ENCODE measurements around the gene PRR23C.

PRR23C gene

GRCh38 chr3:139024968-139025367, 19.7 kb downstream of the PRR23C start:
- Histone ChIP-seq H3K4me3 (ENCODE audit: low read depth, low read length) (no peak overlapping the region), H3K18ac (ENCODE audit: low read length) (no peak overlapping the region), H2BK12ac (ENCODE audit: low read length) (no peak overlapping the region), H2BK120ac (ENCODE audit: insufficient read depth, low read length, poor library complexity) (no peak overlapping the region), H3K27ac (ENCODE audit: low read depth, low read length) (no peak overlapping the region), H3K23ac (ENCODE audit: low read length) (no peak overlapping the region), H3K79me2 (ENCODE audit: control insufficient read depth, insufficient read depth, low read length, poor library complexity) (no peaks in the 10 kb centered on the region), H3K4me1 (ENCODE audit: control insufficient read depth in 1 of 2, insufficient read depth in 2 of 2, low read length in 2 of 2) (no peaks in the 10 kb centered on the region), H4K12ac (ENCODE audit: low read depth, low read length) (no peak overlapping the region), H2AFZ (ENCODE audit: insufficient read depth, low read length, poor library complexity) (no peak overlapping the region), H4K91ac (ENCODE audit: low read depth, low read length) (no peak overlapping the region), H4K8ac (ENCODE audit: low read depth, low read length) (no peak overlapping the region), H3K14ac (ENCODE audit: low read length) (no peak overlapping the region), H3K4ac (ENCODE audit: low read depth, low read length) (no peak overlapping the region), H2AK5ac (ENCODE audit: low read length) (no peak overlapping the region), H3K27me3 (ENCODE audit: insufficient read depth, low read length) (no peaks in the 10 kb centered on the region), H2BK5ac (ENCODE audit: low read depth, low read length, poor library complexity) (no peak overlapping the region), H3K79me1 (ENCODE audit: low read length) (no peaks in the 10 kb centered on the region), H3K4me2 (ENCODE audit: low read length) (no peak overlapping the region), H3K9me3 (ENCODE audit: insufficient read depth, low read depth, low read length) (peaks cover 4% of the 10 kb centered on the region), H3K36me3 (ENCODE audit: control insufficient read depth in 1 of 2, insufficient read depth in 2 of 2, low read length in 2 of 2) (no peaks in the 10 kb centered on the region), H3K9ac (ENCODE audit: low read length) (no peak overlapping the region)
- WGBS (ENCODE audit: extremely low coverage, insufficient coverage, insufficient read length) = no CpG with 5 or more reads among the region's 2 CpGs
- DNase-seq = no peak

- no peak within 1 kb of the TSS for H2AK5ac ChIP-seq (ENCODE audit: low read length)
- no peak within 1 kb of the TSS for H3K18ac ChIP-seq (ENCODE audit: low read length)
- no peaks in the 10 kb centered on the region for H3K79me1 ChIP-seq (ENCODE audit: low read length)
- no peak within 1 kb of the TSS for H2BK5ac ChIP-seq (ENCODE audit: low read depth, low read length, poor library complexity)
- no peak within 1 kb of the TSS for H4K12ac ChIP-seq (ENCODE audit: low read depth, low read length)
- H3K36me3 ChIP-seq (ENCODE audit: control insufficient read depth in 1 of 2, insufficient read depth in 2 of 2, low read length in 2 of 2) = no peaks in the 10 kb centered on the region
- no peak within 1 kb of the TSS for H3K27ac ChIP-seq (ENCODE audit: low read depth, low read length)
- DNase-seq = no peak
- no peak within 1 kb of the TSS for H2AFZ ChIP-seq (ENCODE audit: insufficient read depth, low read length, poor library complexity)
- WGBS (ENCODE audit: extremely low coverage, insufficient coverage, insufficient read length) = no CpG with 5 or more reads among the region's 19 CpGs
- H3K27me3 ChIP-seq (ENCODE audit: insufficient read depth, low read length) = no peaks in the 10 kb centered on the region
- H3K4ac ChIP-seq (ENCODE audit: low read depth, low read length) = no peak within 1 kb of the TSS
- no peak within 1 kb of the TSS for H3K4me3 ChIP-seq (ENCODE audit: low read depth, low read length)
- no peak within 1 kb of the TSS for H3K14ac ChIP-seq (ENCODE audit: low read length)
- no peaks in the 10 kb centered on the region for H3K4me1 ChIP-seq (ENCODE audit: control insufficient read depth in 1 of 2, insufficient read depth in 2 of 2, low read length in 2 of 2)
- H3K4me2 ChIP-seq (ENCODE audit: low read length) = no peak within 1 kb of the TSS
- H3K9me3 ChIP-seq (ENCODE audit: insufficient read depth, low read depth, low read length) = peaks cover 5% of the 10 kb centered on the region
- H2BK120ac ChIP-seq (ENCODE audit: insufficient read depth, low read length, poor library complexity) = no peak within 1 kb of the TSS
- no peaks in the 10 kb centered on the region for H3K79me2 ChIP-seq (ENCODE audit: control insufficient read depth, insufficient read depth, low read length, poor library complexity)
- H3K9ac ChIP-seq (ENCODE audit: low read length) = no peak within 1 kb of the TSS
- no peak within 1 kb of the TSS for H4K91ac ChIP-seq (ENCODE audit: low read depth, low read length)
- H2BK12ac ChIP-seq (ENCODE audit: low read length) = no peak within 1 kb of the TSS
- no peak within 1 kb of the TSS for H4K8ac ChIP-seq (ENCODE audit: low read depth, low read length)
- H3K23ac ChIP-seq (ENCODE audit: low read length) = no peak within 1 kb of the TSS
Observed at GRCh38 chr3:139020868-139021234, 23.8 kb downstream of the PRR23C start, which contains the start of gene PRR23B. TSS of gene PRR23B (minus strand) at chr3:139020926. CDS start at chr3:139020661, 265 bp downstream.

- H2AK5ac ChIP-seq (ENCODE audit: low read length) = no peak overlapping the region
- H3K36me3 ChIP-seq (ENCODE audit: control insufficient read depth in 1 of 2, insufficient read depth in 2 of 2, low read length in 2 of 2) = no peaks in the 10 kb centered on the region
- H3K9ac ChIP-seq (ENCODE audit: low read length) = no peak overlapping the region
- no peak overlapping the region for H3K27ac ChIP-seq (ENCODE audit: low read depth, low read length)
- H3K23ac ChIP-seq (ENCODE audit: low read length) = no peak overlapping the region
- H3K9me3 ChIP-seq (ENCODE audit: insufficient read depth, low read depth, low read length) = peaks cover 5% of the 10 kb centered on the region
- no peak overlapping the region for H2AFZ ChIP-seq (ENCODE audit: insufficient read depth, low read length, poor library complexity)
- no peak overlapping the region for H2BK5ac ChIP-seq (ENCODE audit: low read depth, low read length, poor library complexity)
- no peak overlapping the region for H3K4ac ChIP-seq (ENCODE audit: low read depth, low read length)
- no peak overlapping the region for H3K4me2 ChIP-seq (ENCODE audit: low read length)
- H2BK120ac ChIP-seq (ENCODE audit: insufficient read depth, low read length, poor library complexity) = no peak overlapping the region
- H2BK12ac ChIP-seq (ENCODE audit: low read length) = no peak overlapping the region
- no peak overlapping the region for H4K8ac ChIP-seq (ENCODE audit: low read depth, low read length)
- WGBS (ENCODE audit: extremely low coverage, insufficient coverage, insufficient read length) = no CpG with 5 or more reads among the region's 81 CpGs
- no peaks in the 10 kb centered on the region for H3K79me2 ChIP-seq (ENCODE audit: control insufficient read depth, insufficient read depth, low read length, poor library complexity)
- DNase-seq = no peak
- no peak overlapping the region for H3K18ac ChIP-seq (ENCODE audit: low read length)
- H3K14ac ChIP-seq (ENCODE audit: low read length) = no peak overlapping the region
- H4K91ac ChIP-seq (ENCODE audit: low read depth, low read length) = no peak overlapping the region
- H3K4me1 ChIP-seq (ENCODE audit: control insufficient read depth in 1 of 2, insufficient read depth in 2 of 2, low read length in 2 of 2) = no peaks in the 10 kb centered on the region
- H4K12ac ChIP-seq (ENCODE audit: low read depth, low read length) = no peak overlapping the region
- no peaks in the 10 kb centered on the region for H3K79me1 ChIP-seq (ENCODE audit: low read length)
- no peaks in the 10 kb centered on the region for H3K27me3 ChIP-seq (ENCODE audit: insufficient read depth, low read length)
- no peak overlapping the region for H3K4me3 ChIP-seq (ENCODE audit: low read depth, low read length)
Observed at GRCh38 chr3:139020036-139020867, 24.4 kb downstream of the PRR23C start.

GRCh38 chr3:139016430-139017048, 28.2 kb downstream of the PRR23C start:
- Histone ChIP-seq H4K12ac (ENCODE audit: low read depth, low read length) (no peak overlapping the region), H2BK12ac (ENCODE audit: low read length) (no peak overlapping the region), H3K14ac (ENCODE audit: low read length) (no peak overlapping the region), H2BK5ac (ENCODE audit: low read depth, low read length, poor library complexity) (no peak overlapping the region), H3K9ac (ENCODE audit: low read length) (no peak overlapping the region), H3K79me1 (ENCODE audit: low read length) (no peaks in the 10 kb centered on the region), H4K8ac (ENCODE audit: low read depth, low read length) (no peak overlapping the region), H3K4ac (ENCODE audit: low read depth, low read length) (no peak overlapping the region), H3K27me3 (ENCODE audit: insufficient read depth, low read length) (no peaks in the 10 kb centered on the region), H3K18ac (ENCODE audit: low read length) (no peak overlapping the region), H3K36me3 (ENCODE audit: control insufficient read depth in 1 of 2, insufficient read depth in 2 of 2, low read length in 2 of 2) (no peaks in the 10 kb centered on the region), H3K4me2 (ENCODE audit: low read length) (no peak overlapping the region), H2BK120ac (ENCODE audit: insufficient read depth, low read length, poor library complexity) (no peak overlapping the region), H2AFZ (ENCODE audit: insufficient read depth, low read length, poor library complexity) (no peak overlapping the region), H3K4me3 (ENCODE audit: low read depth, low read length) (no peak overlapping the region), H2AK5ac (ENCODE audit: low read length) (no peak overlapping the region), H3K27ac (ENCODE audit: low read depth, low read length) (no peak overlapping the region), H4K91ac (ENCODE audit: low read depth, low read length) (no peak overlapping the region), H3K9me3 (ENCODE audit: insufficient read depth, low read depth, low read length) (peaks cover 5% of the 10 kb centered on the region), H3K4me1 (ENCODE audit: control insufficient read depth in 1 of 2, insufficient read depth in 2 of 2, low read length in 2 of 2) (no peaks in the 10 kb centered on the region), H3K79me2 (ENCODE audit: control insufficient read depth, insufficient read depth, low read length, poor library complexity) (no peaks in the 10 kb centered on the region), H3K23ac (ENCODE audit: low read length) (no peak overlapping the region)
- DNase-seq = no peak
- WGBS (ENCODE audit: extremely low coverage, insufficient coverage, insufficient read length) = no CpG with 5 or more reads among the region's 3 CpGs

Data from trophoblast cell (in vitro differentiated cells and primary cell).